ENCODE measurements around the gene RNF146. TPM values are rescaled to one million over a fixed set of nuclear protein-coding genes. Genes with fewer than 3 reads are reported as not detected.
A peak's percentile ranks its signal among the peaks of the same experiment; 100 is the strongest.

Gene RNF146
- total and polyA plus RNA-seq, 7 donors = 18.5 to 83.4 (median 66.2) TPM

GRCh38 chr6:127299522-127300240 lies 33.0 kb downstream of the RNF146 start:
- TF ChIP-seq CTCF (IDR thresholded peaks at IDR 0.05) = no peak
- TF ChIP-seq POLR2A (IDR thresholded peaks at IDR 0.05) = no peak
- no peak overlapping the region for H3K4me3 ChIP-seq
- H3K27ac ChIP-seq = peak overlapping the region in 3 of 4 donors; percentile 39 to 63 (median 40)
- H3K9me3 ChIP-seq = no peaks in the 10 kb centered on the region
- H3K27me3 ChIP-seq = no peaks in the 10 kb centered on the region
- intact Hi-C loops (cut with DNase I) = no loop called here
- peaks cover 0 to 2% (median 0%) of the 10 kb centered on the region in 4 donors for H3K36me3 ChIP-seq
- 80 to 90% methylated on average over 4 of the region's 4 CpGs for WGBS, 2 donors
- H3K4me1 ChIP-seq = peaks cover 0 to 50% (median 42%) of the 10 kb centered on the region in 4 donors
- no peak for DNase-seq

- Histone ChIP-seq H3K27ac (peak overlapping the region in 3 of 4 donors; percentile 39 to 63 (median 40)), H3K27me3 (no peaks in the 10 kb centered on the region), H3K9me3 (no peaks in the 10 kb centered on the region), H3K4me1 (peaks cover 0 to 50% (median 42%) of the 10 kb centered on the region in 4 donors), H3K4me3 (no peak overlapping the region), H3K36me3 (no peaks in the 10 kb centered on the region)
- no peak for DNase-seq
- TF ChIP-seq POLR2AphosphoS5 (IDR thresholded peaks at IDR 0.05) = no peak
- TF ChIP-seq POLR2A (IDR thresholded peaks at IDR 0.05) = no peak
- TF ChIP-seq CTCF (IDR thresholded peaks at IDR 0.05) = no peak
- TF ChIP-seq EP300 (IDR thresholded peaks at IDR 0.05) = no peak
- intact Hi-C loops (cut with DNase I) = no loop called here
Measured at GRCh38 chr6:127300411-127300810, 33.7 kb downstream of the RNF146 start.

- no peak overlapping the region for H3K4me3 ChIP-seq
- intact Hi-C loops (cut with DNase I) = no loop called here
- H3K4me1 ChIP-seq = peaks cover 0 to 50% (median 42%) of the 10 kb centered on the region in 4 donors
- H3K9me3 ChIP-seq = no peaks in the 10 kb centered on the region
- peak overlapping the region in 3 of 4 donors; percentile 39 to 63 (median 40) for H3K27ac ChIP-seq
- H3K36me3 ChIP-seq = no peaks in the 10 kb centered on the region
- no peaks in the 10 kb centered on the region for H3K27me3 ChIP-seq
- no peak for DNase-seq
- 81 to 91% methylated on average over 6 of the region's 6 CpGs for WGBS, 2 donors
- no peak for TF ChIP-seq CTCF (IDR thresholded peaks at IDR 0.05)
Measured at GRCh38 chr6:127301199-127301700, 34.6 kb downstream of the RNF146 start.

- DNase-seq = no peak
- Histone ChIP-seq H3K9me3 (no peaks in the 10 kb centered on the region), H3K27ac (no peak overlapping the region), H3K4me3 (no peak overlapping the region), H3K4me1 (peaks cover 0 to 50% (median 42%) of the 10 kb centered on the region in 4 donors), H3K27me3 (no peaks in the 10 kb centered on the region), H3K36me3 (no peaks in the 10 kb centered on the region)
- whole genome bisulfite sequencing, 2 donors = 16 to 40% methylated on average over 6 of the region's 6 CpGs
- intact Hi-C loops (cut with DNase I) = loop anchor here (1.0 to 2.0 kb wide), 3 partner anchors 118 to 236 kb away; no protein-coding TSS in a partner anchor
- no peak for TF ChIP-seq EP300 (IDR thresholded peaks at IDR 0.05)
- TF ChIP-seq CTCF (IDR thresholded peaks at IDR 0.05) = peak; percentile 62 to 70 (median 66)
- TF ChIP-seq POLR2A (IDR thresholded peaks at IDR 0.05) = no peak
Measured at GRCh38 chr6:127302728-127303660, 36.3 kb downstream of the RNF146 start.

Data from sigmoid colon (tissue), 7 donors.